NCI-H2196 treated with DMSO at 0.1 percent for 48 hours (cell line): Measurements from ENCODE around the gene SLC7A8.

Experiments used
- DNase-seq: peaks from one replicate; lab custom pipeline; 2025; ENCODE audit not compliant: unreplicated experiment; lab: John Stamatoyannopoulos, UW

The SLC7A8 gene

GRCh38 chr14:23132970-23133369 is 50.5 kb downstream of the SLC7A8 start:
- no peak for DNase-seq

DNA sequence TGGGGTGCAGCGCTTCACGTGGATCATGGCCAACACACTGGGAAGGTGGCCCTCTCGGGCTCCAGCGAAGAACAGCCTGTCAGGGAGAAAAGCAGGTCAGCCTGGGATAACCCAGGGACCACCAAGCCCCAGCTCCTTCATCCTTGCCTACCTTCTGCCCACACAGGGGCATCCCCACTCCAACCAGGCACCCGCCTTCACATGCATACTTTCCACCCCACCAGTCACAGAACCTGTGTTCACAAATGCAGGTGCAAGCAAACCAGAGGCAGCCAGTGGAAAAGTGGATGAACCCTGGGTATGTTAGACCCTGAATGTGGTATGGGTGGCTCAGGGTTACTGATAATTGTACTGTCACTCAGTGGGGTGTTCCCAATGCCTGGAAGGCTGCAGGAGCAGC is 52.0 kb downstream of the SLC7A8 start:
- DNase-seq, result no peak

- no peak for DNase-seq
Measured at GRCh38 chr14:23130871-23131270, 52.6 kb downstream of the SLC7A8 start.

DNA sequence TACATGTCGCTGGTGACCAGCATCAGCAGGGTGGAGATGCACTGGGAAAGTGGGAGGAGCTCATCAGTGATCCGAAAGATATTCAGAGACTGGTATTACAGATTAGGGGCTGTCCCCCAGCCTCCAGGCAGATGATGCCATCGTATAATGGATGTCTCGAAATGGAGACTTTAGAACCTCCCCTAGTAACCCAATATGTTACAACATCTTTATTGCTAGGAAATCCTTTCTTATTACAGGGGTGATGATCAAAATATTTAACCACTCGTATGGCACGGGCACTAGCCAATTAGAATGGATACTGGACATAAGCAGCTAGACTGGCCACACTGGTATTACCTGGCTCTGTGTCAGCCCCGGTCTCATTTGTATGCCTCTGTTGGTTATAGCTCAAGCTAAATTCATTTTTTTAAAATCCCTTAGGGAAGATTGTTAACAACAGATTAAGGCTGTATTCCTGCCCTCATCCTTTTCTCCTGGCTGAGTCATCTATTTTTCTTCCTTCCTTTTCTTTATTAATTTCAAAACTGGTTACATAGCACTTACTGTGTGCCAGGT is 53.6 kb downstream of the SLC7A8 start:
- no peak for DNase-seq

- DNase-seq, result no peak
Measured at GRCh38 chr14:23128969-23129758, 54.3 kb downstream of the SLC7A8 start.

DNA sequence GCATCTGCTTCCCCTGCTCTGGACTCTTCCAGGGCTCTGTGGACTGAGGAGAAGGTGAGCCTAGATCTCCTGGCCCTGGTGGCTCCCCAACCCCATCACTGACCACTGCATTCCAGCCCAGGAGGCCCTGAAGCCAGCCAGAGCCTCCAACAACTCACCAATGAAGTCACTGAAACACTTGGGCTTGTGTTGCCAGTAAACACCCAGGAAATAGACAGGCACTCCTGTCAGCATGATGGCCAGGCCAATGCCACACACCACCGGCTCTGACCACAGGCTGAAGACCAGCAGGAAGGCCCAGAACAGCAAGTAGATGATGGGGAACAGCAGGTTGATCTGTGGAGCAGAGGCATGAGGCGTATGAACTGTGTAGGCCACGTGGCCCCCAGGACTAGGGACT is 55.6 kb downstream of the SLC7A8 start:
- DNase-seq, result no peak

DNA sequence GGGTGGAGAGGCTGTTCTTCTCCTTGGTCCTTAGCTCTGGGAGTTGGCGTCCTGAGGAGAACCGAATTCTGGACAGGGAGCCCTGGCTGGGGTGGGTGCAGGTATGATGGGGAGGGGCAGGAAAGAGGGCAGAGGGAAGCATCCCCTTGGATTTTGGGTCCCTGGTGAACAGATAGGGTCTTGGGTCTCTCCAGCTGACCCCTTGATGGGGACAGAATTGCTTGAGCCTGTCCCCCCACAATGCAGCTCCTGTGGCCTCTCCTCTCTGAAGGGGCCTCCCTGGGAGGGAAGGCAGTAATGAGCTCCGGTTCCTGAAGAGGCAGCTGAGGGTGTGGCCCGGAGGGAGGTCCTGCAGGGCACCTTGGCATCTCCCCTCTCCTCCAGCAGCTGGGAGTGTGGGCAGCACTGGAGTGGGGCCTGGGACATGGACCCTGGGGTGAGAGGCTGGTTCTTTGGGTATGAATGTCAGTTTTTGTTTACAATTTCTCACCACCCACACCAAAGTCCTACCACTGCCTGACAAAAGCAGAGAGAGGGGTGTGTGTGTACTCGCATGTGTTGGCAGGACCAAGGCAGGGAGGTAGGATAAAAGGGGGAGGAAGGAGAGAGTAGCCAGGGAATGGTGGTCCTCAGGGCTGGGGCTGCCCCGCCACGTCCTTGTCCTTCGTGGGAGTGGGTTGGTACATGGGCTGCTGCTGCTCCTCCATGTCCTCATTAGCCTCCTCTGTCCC is 56.7 kb downstream of the SLC7A8 start:
- DNase-seq, result no peak

GRCh38 chr14:23125933-23126524 is 57.4 kb downstream of the SLC7A8 start:
- DNase-seq, result no peak

GRCh38 chr14:23125011-23125410 is 58.4 kb downstream of the SLC7A8 start:
- DNase-seq, result no peak

- no peak for DNase-seq
Measured at GRCh38 chr14:23124337-23124954, 59.0 kb downstream of the SLC7A8 start.

DNA sequence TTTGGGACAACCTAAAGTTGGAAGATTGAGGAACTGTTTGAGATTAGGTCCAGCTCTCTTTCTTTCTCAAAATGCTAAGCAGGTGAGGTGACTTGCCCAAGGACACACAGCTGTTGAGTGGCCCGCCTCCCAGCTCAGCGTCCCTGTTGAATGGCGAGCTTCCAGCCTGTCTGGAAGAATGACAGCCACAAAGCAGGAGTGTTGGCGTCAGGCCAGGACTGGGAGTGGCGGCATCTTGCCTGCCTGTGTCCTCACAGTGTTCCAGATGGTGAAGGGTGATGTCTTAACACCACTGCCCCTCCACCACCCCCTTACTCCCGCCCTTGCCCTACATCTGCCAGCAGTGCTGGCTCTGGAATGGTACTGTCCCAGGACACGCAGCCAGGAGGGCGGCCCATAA is 60.0 kb downstream of the SLC7A8 start:
- DNase-seq, result no peak

DNA sequence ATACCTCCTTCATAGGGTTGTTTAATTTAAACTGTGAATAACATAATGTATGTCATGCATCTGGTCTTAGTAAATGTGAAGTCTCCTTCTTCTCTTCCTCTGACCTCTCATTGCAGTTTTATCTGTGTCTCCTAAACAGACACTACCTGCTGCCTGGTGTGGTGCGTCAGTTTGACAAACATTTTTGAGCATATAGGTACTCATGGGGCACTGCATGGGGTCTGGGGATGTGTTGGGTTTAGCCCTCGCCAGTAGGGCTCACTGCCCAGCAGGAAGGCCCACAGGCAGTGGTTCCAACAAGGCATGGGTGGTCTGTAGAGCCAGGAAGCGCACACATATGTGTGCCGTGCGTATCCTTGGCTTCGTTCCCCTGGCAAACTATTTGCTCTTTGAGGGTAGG is 61.4 kb downstream of the SLC7A8 start:
- DNase-seq, result no peak

GRCh38 chr14:23121361-23121771 is 62.1 kb downstream of the SLC7A8 start:
- no peak for DNase-seq

- peak; percentile 78 for DNase-seq
Measured at GRCh38 chr14:23120541-23121251, 62.8 kb downstream of the SLC7A8 start.

- DNase-seq, result no peak
Measured at GRCh38 chr14:23119363-23120327, 63.8 kb downstream of the SLC7A8 start.

DNA sequence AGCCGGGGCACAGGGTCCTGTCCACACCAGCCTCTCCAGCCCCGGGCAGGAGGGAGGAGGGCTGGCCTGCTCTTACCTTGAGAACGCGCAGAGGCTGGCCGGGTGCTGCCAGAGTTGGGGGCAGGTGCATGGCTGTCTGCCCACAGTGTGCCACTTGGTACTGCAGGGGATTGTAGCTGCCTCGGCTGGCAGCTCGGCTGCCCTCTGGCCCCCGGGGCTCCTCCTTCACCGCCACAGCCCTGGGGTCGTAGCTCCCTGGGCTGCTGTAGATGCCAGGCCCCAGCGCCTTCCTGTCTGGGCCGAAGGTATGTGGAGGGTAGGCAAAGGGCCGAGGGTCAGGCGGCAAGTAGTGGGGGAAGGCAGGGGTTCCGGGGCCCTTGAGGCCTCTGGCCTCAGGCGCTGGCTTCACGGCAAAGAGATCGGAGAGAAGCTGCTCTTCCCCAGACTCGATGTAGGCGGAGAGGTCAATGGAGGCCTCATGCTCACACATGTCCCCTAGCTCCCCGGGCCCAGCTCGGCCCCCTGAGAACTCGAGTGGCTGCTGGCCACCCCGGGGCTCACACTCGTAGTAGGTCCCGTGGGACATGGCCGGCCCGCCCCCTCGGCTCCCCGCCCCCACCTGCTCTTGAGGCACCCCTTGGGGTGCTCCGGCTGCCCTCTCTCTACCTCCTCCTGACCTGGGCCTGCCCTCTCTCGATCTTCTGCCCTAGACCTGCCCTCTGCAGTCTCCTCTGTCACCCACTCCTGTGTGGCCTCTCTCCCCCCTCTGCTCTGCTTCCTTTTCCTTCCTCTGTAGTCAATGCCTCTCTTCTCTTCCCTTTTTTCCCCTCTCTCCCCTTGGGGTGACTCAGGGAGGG is 64.7 kb downstream of the SLC7A8 start, which contains the start of gene CEBPE:
Gene CEBPE, minus strand, starts transcription at position 750 of the 857 bp plus-strand sequence. Its CDS starts 164 bp downstream, at position 586.
- no peak for DNase-seq

DNA sequence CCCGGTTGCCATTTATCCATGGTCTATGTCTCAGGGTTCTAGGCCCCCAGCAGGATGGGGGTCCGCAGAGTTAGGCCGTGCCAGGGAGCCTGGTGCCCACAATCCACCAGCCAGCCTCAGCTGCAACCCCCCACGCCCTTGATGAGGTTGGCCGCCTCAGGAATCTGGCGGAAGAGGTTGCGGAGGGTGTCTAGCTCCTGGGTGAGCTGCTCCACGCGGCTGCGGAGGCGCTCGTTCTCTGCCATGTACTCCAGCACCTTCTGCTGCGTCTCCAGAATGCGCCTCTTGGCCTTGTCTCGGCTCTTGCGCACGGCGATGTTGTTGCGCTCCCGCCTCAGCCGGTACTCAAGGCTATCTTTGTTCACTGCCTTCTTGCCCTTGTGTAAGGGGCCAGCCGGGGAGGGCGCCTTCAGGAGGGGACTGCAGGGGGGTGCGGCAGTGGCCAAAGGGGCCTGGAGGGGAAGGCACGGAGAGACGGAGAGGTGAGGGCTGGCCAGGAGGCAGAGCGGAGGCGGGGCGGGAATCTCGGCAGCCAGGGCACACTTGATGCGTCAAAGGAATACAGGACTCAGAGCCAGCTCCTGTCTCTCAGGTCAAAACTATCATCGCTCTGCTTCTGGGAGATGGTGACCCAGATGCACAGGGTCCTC is 66.0 kb downstream of the SLC7A8 start:
- DNase-seq, result no peak

- no peak for DNase-seq
Measured at GRCh38 chr14:23115918-23116317, 67.5 kb downstream of the SLC7A8 start.
